ENCODE results near the gene SSTR3. TPM values are rescaled to one million over a fixed set of nuclear protein-coding genes. Genes with fewer than 3 reads are reported as not detected.

Gene SSTR3
- total and polyA plus RNA-seq, 2 donors from 2014 or later = 0.13 to 0.56 TPM

DNA sequence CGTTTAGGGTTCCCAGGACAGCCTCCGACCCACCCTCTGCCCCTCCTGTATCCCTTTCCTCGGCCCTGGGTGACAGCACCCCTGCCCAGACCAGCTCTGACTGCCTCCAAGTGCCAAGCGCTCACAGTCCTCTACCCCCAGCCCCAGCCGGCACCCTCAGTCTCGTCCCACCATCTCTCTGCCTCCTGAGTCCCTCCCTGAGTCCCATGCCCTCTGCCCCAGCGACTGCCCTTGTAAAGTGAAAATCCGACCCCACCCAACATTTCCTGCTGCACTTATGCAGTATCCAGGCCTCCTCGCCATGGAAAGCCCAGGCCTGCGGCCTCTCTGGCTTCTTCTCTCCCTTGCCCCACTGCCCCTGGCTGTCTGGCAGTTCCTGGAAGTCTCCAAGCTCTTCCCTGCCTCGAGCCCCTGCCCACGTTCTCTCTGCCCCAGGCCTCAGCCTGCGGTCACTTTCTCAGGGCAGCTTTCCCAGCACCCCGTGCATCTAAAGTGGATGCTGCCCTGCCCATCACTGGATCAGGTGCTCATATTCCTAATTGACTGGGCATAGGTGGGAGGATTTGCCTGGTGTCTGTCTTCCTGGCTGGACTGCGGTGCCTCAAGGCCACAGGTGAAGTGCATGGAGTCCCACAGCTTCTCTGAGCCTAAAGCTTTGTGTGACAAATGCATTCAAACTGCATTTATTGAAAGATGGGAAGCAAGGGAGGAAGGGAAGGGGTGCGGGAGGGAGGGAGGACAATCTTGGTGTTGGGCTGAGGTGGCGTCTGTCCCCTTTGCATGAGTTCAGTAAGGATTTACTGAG is 44.9 kb downstream of the SSTR3 start:
- no peak for FAIRE-seq
- peak overlapping the region in 1 of 3 donors; percentile 46 for H3K9ac ChIP-seq (ENCODE audit: low read length in 3 of 3)
- no peaks in the 10 kb centered on the region for H3K9me3 ChIP-seq (ENCODE audit: control insufficient read depth in 2 of 3, insufficient read depth in 1 of 3, low read length in 3 of 3)
- no peaks in the 10 kb centered on the region for H3K36me3 ChIP-seq (ENCODE audit: control insufficient read depth in 2 of 3, insufficient read depth in 3 of 3, low read length in 3 of 3)
- intact Hi-C loops (cut with DNase I) = no loop called here
- peak overlapping the region in 1 of 2 donors; percentile 1 for H3K27ac ChIP-seq (ENCODE audit: low read depth in 2 of 2, low read length in 2 of 2)
- TF ChIP-seq, protein P1, sequence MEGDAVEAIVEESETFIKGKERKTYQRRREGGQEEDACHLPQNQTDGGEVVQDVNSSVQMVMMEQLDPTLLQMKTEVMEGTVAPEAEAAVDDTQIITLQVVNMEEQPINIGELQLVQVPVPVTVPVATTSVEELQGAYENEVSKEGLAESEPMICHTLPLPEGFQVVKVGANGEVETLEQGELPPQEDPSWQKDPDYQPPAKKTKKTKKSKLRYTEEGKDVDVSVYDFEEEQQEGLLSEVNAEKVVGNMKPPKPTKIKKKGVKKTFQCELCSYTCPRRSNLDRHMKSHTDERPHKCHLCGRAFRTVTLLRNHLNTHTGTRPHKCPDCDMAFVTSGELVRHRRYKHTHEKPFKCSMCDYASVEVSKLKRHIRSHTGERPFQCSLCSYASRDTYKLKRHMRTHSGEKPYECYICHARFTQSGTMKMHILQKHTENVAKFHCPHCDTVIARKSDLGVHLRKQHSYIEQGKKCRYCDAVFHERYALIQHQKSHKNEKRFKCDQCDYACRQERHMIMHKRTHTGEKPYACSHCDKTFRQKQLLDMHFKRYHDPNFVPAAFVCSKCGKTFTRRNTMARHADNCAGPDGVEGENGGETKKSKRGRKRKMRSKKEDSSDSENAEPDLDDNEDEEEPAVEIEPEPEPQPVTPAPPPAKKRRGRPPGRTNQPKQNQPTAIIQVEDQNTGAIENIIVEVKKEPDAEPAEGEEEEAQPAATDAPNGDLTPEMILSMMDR (IDR thresholded peaks at IDR 0.05; ENCODE audit: borderline replicate concordance, extremely low read depth, insufficient read depth) = no peak
- no peak overlapping the region for H3K4me3 ChIP-seq (ENCODE audit: low read length in 3 of 3)
- peak in 2 of 5 donors; percentile 41 to 74 for DNase-seq
- peaks cover 0 to 16% (median 8%) of the 10 kb centered on the region in 3 donors for H3K4me1 ChIP-seq (ENCODE audit: control insufficient read depth in 2 of 3, insufficient read depth in 2 of 3, low read depth in 1 of 3, low read length in 3 of 3)
- H3K27me3 ChIP-seq (ENCODE audit: control insufficient read depth, insufficient read depth, low read length) = no peaks in the 10 kb centered on the region

DNA sequence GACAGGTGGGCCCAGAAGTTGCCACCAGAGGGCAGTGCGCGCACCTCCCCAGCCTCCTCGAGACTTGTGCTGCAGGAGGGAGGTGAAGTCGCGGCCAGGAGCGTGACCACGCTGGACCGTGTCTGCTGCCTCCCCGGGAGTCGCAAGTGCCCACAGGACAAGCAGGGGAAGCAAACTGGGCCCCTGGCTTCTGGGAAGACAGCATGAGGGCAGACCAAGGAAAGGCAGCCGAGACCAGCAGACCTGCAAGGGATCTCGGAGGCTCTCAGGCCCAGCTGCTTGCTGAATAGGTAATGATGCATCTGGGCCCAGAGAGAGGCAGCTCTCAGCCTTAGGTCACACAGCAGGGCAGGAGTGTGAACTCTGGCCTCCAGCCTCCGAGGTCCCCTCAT is 45.6 kb downstream of the SSTR3 start:
- no peak for FAIRE-seq
- intact Hi-C loops (cut with DNase I) = no loop called here
- Histone ChIP-seq H3K27ac (ENCODE audit: low read depth in 2 of 2, low read length in 2 of 2) (peak overlapping the region in 1 of 2 donors; percentile 1), H3K9me3 (ENCODE audit: control insufficient read depth in 2 of 3, insufficient read depth in 1 of 3, low read length in 3 of 3) (no peaks in the 10 kb centered on the region), H3K4me1 (ENCODE audit: control insufficient read depth in 2 of 3, insufficient read depth in 2 of 3, low read depth in 1 of 3, low read length in 3 of 3) (peaks cover 0 to 16% (median 8%) of the 10 kb centered on the region in 3 donors), H3K36me3 (ENCODE audit: control insufficient read depth in 2 of 3, insufficient read depth in 3 of 3, low read length in 3 of 3) (no peaks in the 10 kb centered on the region), H3K4me3 (ENCODE audit: low read length in 3 of 3) (no peak overlapping the region), H3K27me3 (ENCODE audit: control insufficient read depth, insufficient read depth, low read length) (no peaks in the 10 kb centered on the region), H3K9ac (ENCODE audit: low read length in 3 of 3) (peak overlapping the region in 1 of 3 donors; percentile 5)
- peak; percentile 87 to 94 (median 89) for DNase-seq
- TF ChIP-seq, protein P1 (IDR thresholded peaks at IDR 0.05; ENCODE audit: borderline replicate concordance, extremely low read depth, insufficient read depth) = peak; percentile 97

DNA sequence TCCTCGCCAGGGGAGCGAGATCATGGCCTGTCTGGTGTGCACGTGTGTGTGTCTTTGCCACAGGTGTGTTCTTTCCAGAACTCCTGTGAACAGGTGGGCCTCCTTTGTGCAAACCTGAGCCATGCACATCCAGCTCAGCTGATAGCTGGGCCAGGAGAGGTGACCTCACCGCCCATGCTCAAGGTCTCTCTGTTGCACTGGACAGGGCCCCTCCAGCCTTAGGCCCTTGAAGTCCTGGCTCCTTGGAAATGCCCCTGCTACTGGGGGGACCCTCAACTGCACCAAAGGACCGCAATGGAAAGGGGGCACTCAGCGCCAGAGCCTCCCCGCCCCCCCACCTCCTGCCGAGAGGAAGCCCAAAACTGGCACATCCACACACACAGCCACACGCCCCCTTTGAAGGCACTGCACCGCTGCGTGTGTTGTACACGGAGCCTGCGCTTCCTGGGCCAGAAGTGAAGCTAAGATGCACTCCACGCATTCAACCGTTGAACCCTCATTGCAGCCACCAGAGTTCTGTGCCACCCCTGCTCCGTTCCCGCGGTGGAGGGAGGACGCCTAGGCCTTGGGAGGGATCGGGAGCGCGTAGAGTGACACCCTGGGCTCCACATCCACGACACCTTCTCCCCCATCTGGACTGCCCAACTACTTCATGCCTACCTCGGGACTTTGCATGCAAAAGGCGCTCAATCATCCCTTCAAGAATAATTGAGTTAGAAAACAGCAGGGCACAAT is 46.2 kb downstream of the SSTR3 start:
- no peak overlapping the region for H3K27ac ChIP-seq (ENCODE audit: low read depth in 2 of 2, low read length in 2 of 2)
- DNase-seq (peak in 1 of 5 donors; percentile 66), FAIRE-seq (no peak)
- H3K4me1 ChIP-seq (ENCODE audit: control insufficient read depth in 2 of 3, insufficient read depth in 2 of 3, low read depth in 1 of 3, low read length in 3 of 3) = peaks cover 0 to 16% (median 8%) of the 10 kb centered on the region in 3 donors
- intact Hi-C loops (cut with DNase I) = no loop called here
- TF ChIP-seq, protein P1 (IDR thresholded peaks at IDR 0.05; ENCODE audit: borderline replicate concordance, extremely low read depth, insufficient read depth) = no peak
- H3K4me3 ChIP-seq (ENCODE audit: low read length in 3 of 3) = no peak overlapping the region
- no peak overlapping the region for H3K9ac ChIP-seq (ENCODE audit: low read length in 3 of 3)
- H3K9me3 ChIP-seq (ENCODE audit: control insufficient read depth in 2 of 3, insufficient read depth in 1 of 3, low read length in 3 of 3) = no peaks in the 10 kb centered on the region
- H3K27me3 ChIP-seq (ENCODE audit: control insufficient read depth, insufficient read depth, low read length) = no peaks in the 10 kb centered on the region
- no peaks in the 10 kb centered on the region for H3K36me3 ChIP-seq (ENCODE audit: control insufficient read depth in 2 of 3, insufficient read depth in 3 of 3, low read length in 3 of 3)

Measured in kidney (tissue), 14 donors.